ENCODE measurements around the gene SLC30A9. TPM values are rescaled to one million over a fixed set of nuclear protein-coding genes. Genes with fewer than 3 reads are reported as not detected.

The SLC30A9 gene
- total and polyA plus RNA-seq, 12 donors: 9.8 to 95.0 (median 79.7) TPM

DNA sequence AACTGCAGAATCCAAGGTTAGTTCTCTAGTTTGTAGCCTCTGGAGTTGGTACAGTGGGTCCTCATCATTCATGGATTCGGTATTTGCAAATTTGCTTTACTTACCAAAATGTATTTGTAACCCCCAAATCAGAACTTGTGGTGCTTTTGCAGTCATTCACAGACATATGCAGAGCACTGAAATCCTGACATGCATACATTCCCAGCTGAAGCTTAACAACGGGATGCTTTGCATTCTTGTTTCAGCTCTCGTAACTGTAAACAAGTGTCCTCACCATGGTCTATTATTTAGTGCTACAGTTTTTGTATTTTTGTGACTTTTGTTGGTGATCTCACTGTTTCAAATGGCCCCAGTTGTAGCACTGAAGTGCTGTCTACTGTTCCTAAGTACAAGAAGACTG lies 146.0 kb downstream of the SLC30A9 start:
- intact Hi-C loops (cut with DNase I): no loop called here
- DNase-seq (no peak), ATAC-seq (no peak)
- no peaks in the 10 kb centered on the region for H3K4me1 ChIP-seq
- peaks cover 0 to 14% (median 0%) of the 10 kb centered on the region in 11 donors for H3K9me3 ChIP-seq
- TF ChIP-seq CTCF (IDR thresholded peaks at IDR 0.05): no peak
- no peaks in the 10 kb centered on the region for H3K36me3 ChIP-seq
- H3K27me3 ChIP-seq: peaks cover 0 to 28% (median 14%) of the 10 kb centered on the region in 7 donors
- WGBS, 2 donors: 65 to 71% methylated on average over 3 of the region's 3 CpGs
- H3K27ac ChIP-seq: no peak overlapping the region
- H3K4me3 ChIP-seq: no peak overlapping the region

Other genes starting within 250 kb of the SLC30A9 start
- not detected for gene PHOX2B, start 241.8 kb upstream of the SLC30A9 start, total RNA-seq
- gene PHOX2B, start 241.8 kb upstream of the SLC30A9 start, polyA plus RNA-seq: not detected
- 10 to 100 TPM; 22.8 to 31.2 (median 27.0) TPM for gene TMEM33, start 55.1 kb upstream of the SLC30A9 start, total RNA-seq
- 1 to 10 TPM; 4.7 to 8.7 TPM for gene TMEM33, start 55.1 kb upstream of the SLC30A9 start, polyA plus RNA-seq
- under 1 TPM in 9 of 10 donors, not detected in 1; 0.12 to 0.29 (median 0.23) TPM for gene DCAF4L1, start 8.8 kb upstream of the SLC30A9 start, total RNA-seq
- gene DCAF4L1, start 8.8 kb upstream of the SLC30A9 start, polyA plus RNA-seq: under 1 TPM; 0.14 to 0.51 TPM
- gene BEND4, start 162.1 kb downstream of the SLC30A9 start, total RNA-seq: under 1 TPM in 4 of 10 donors, not detected in 6; 0.02 to 0.19 (median 0.05) TPM
- under 1 TPM in 1 of 2 donors, not detected in 1; under 0.01 TPM for gene BEND4, start 162.1 kb downstream of the SLC30A9 start, polyA plus RNA-seq